Measurements from ENCODE around the gene RPS14.

The RPS14 gene

DNA sequence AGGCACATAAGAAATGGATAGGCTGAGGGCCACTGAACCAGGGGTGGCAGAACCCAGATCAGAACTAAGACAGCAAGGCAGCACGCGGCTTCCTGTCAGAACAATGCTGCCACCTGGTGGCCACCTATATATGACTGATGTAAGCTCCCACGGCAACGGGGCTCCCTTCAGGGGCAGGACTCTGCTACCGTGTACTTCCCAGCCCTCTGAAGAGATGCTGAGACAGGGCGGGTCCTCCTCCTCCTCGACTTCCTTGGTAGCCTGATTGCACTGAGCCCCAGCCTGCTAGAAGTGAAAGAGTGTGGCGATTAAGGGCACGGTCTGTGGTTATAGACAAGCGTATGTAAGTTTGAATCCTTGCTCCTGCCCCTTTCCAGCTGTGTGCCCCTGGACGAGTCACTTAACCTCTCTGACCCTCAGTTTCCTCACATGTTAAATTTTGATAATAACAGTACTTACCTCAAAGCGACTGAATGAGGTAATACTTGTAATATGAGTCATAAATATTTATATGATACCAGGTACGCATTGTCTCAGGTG lies 13.3 kb downstream of the RPS14 start:
- TF ChIP-seq EZH2phosphoT487 (IDR thresholded peaks at IDR 0.05; ENCODE audit: borderline replicate concordance), result no peak
- TF ChIP-seq, protein P1, sequence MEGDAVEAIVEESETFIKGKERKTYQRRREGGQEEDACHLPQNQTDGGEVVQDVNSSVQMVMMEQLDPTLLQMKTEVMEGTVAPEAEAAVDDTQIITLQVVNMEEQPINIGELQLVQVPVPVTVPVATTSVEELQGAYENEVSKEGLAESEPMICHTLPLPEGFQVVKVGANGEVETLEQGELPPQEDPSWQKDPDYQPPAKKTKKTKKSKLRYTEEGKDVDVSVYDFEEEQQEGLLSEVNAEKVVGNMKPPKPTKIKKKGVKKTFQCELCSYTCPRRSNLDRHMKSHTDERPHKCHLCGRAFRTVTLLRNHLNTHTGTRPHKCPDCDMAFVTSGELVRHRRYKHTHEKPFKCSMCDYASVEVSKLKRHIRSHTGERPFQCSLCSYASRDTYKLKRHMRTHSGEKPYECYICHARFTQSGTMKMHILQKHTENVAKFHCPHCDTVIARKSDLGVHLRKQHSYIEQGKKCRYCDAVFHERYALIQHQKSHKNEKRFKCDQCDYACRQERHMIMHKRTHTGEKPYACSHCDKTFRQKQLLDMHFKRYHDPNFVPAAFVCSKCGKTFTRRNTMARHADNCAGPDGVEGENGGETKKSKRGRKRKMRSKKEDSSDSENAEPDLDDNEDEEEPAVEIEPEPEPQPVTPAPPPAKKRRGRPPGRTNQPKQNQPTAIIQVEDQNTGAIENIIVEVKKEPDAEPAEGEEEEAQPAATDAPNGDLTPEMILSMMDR (conservative IDR thresholded peaks at IDR 0.05; ENCODE audit: low read length), result peak; percentile 86
- peak overlapping the region; percentile 96 for H2AFZ ChIP-seq (ENCODE audit: low read length)

DNA sequence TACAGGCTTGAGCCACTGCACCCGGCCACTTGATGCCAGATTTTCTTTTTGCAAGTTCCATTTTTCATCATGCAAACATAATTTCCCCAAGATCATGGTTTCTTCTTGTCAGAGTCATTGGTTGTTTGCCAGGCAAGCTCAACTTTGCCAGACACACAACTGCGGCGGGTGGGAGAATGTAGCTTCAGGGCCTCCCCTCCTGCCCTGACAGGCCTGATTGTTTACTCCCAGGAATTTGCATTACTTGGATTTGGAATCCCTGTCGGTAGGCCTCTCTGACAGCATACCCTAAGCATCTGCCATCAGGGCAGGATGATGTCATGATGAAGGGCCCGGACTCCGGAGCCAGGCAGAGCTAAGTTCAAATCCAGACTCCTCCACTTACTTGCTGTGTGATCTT lies 15.1 kb downstream of the RPS14 start:
- no peak overlapping the region for H2AFZ ChIP-seq (ENCODE audit: low read length)
- H3K4me2 ChIP-seq (ENCODE audit: low read depth, low read length, poor library complexity, severe bottlenecking), result no peak overlapping the region
- H3K9me2 ChIP-seq (replicated peaks; ENCODE audit: low read depth, low read length), result no peaks in the 10 kb centered on the region
- no peaks in the 10 kb centered on the region for H3K79me2 ChIP-seq (ENCODE audit: insufficient read depth, low read length)
- H4K20me1 ChIP-seq (ENCODE audit: insufficient read depth, low read length, poor library complexity, severe bottlenecking), result no peaks in the 10 kb centered on the region
- H3K36me3 ChIP-seq (ENCODE audit: insufficient read depth, low read length), result no peaks in the 10 kb centered on the region
- peaks cover 3% of the 10 kb centered on the region for H3K4me1 ChIP-seq (ENCODE audit: insufficient read depth, low read length, poor library complexity, severe bottlenecking)
- no peak overlapping the region for H3K9ac ChIP-seq (ENCODE audit: low read depth, low read length, poor library complexity, severe bottlenecking)
- TF ChIP-seq, protein P1 (conservative IDR thresholded peaks at IDR 0.05; ENCODE audit: low read length), result no peak
- no peak for TF ChIP-seq EZH2phosphoT487 (IDR thresholded peaks at IDR 0.05; ENCODE audit: borderline replicate concordance)
- no peak overlapping the region for H3K4me3 ChIP-seq (ENCODE audit: low read length, poor library complexity, severe bottlenecking)
- H3K9me3 ChIP-seq (ENCODE audit: insufficient read depth, low read depth, low read length), result no peaks in the 10 kb centered on the region
- H3K27me3 ChIP-seq (ENCODE audit: insufficient read depth, low read length, poor library complexity, severe bottlenecking), result no peaks in the 10 kb centered on the region
- no peaks in the 10 kb centered on the region for H3F3A ChIP-seq (ENCODE audit: low read depth)

More for the DNA sequence above, 13.3 kb downstream of the RPS14 start:
- no peaks in the 10 kb centered on the region for H3K27me3 ChIP-seq (ENCODE audit: insufficient read depth, low read length, poor library complexity, severe bottlenecking)
- H3K36me3 ChIP-seq (ENCODE audit: insufficient read depth, low read length), result no peaks in the 10 kb centered on the region
- peaks cover 3% of the 10 kb centered on the region for H3K4me1 ChIP-seq (ENCODE audit: insufficient read depth, low read length, poor library complexity, severe bottlenecking)
- H4K20me1 ChIP-seq (ENCODE audit: insufficient read depth, low read length, poor library complexity, severe bottlenecking), result no peaks in the 10 kb centered on the region
- H3K79me2 ChIP-seq (ENCODE audit: insufficient read depth, low read length), result no peaks in the 10 kb centered on the region
- H3K4me2 ChIP-seq (ENCODE audit: low read depth, low read length, poor library complexity, severe bottlenecking), result peak overlapping the region; percentile 8
- H3F3A ChIP-seq (ENCODE audit: low read depth), result no peaks in the 10 kb centered on the region
- H3K9me2 ChIP-seq (replicated peaks; ENCODE audit: low read depth, low read length), result no peaks in the 10 kb centered on the region
- H3K4me3 ChIP-seq (ENCODE audit: low read length, poor library complexity, severe bottlenecking), result no peak overlapping the region
- H3K9me3 ChIP-seq (ENCODE audit: insufficient read depth, low read depth, low read length), result no peaks in the 10 kb centered on the region
- H3K9ac ChIP-seq (ENCODE audit: low read depth, low read length, poor library complexity, severe bottlenecking), result no peak overlapping the region

DNA sequence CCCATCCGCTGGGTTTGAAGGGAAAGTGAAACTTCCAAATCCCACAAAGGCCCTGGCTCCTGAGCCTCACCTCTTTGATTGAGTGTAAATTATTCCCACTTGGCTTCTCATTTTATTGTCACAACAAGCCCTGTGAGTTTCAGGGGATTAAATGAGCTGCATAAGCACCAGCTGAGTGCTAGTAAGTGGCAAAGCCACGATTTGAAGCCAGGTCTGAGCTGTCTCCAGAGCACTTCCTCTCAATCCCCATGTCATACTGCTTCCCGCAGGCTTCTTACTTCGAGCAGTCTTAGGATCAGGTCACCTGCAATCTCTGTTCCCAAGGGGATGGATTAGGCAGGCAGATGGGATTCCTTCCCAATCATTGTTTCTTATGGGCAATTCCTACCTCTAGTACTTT lies 18.0 kb downstream of the RPS14 start:
- Histone ChIP-seq H3K9ac (ENCODE audit: low read depth, low read length, poor library complexity, severe bottlenecking) (no peak overlapping the region), H3K4me1 (ENCODE audit: insufficient read depth, low read length, poor library complexity, severe bottlenecking) (peaks cover 3% of the 10 kb centered on the region), H3K36me3 (ENCODE audit: insufficient read depth, low read length) (no peaks in the 10 kb centered on the region), H3K4me3 (ENCODE audit: low read length, poor library complexity, severe bottlenecking) (no peak overlapping the region), H4K20me1 (ENCODE audit: insufficient read depth, low read length, poor library complexity, severe bottlenecking) (no peaks in the 10 kb centered on the region), H3K27me3 (ENCODE audit: insufficient read depth, low read length, poor library complexity, severe bottlenecking) (no peaks in the 10 kb centered on the region), H3K4me2 (ENCODE audit: low read depth, low read length, poor library complexity, severe bottlenecking) (no peak overlapping the region), H2AFZ (ENCODE audit: low read length) (no peak overlapping the region), H3F3A (ENCODE audit: low read depth) (no peaks in the 10 kb centered on the region), H3K9me3 (ENCODE audit: insufficient read depth, low read depth, low read length) (no peaks in the 10 kb centered on the region), H3K79me2 (ENCODE audit: insufficient read depth, low read length) (no peaks in the 10 kb centered on the region), H3K9me2 (replicated peaks; ENCODE audit: low read depth, low read length) (no peaks in the 10 kb centered on the region)
- TF ChIP-seq, protein P1 (conservative IDR thresholded peaks at IDR 0.05; ENCODE audit: low read length), result no peak
- TF ChIP-seq EZH2phosphoT487 (IDR thresholded peaks at IDR 0.05; ENCODE audit: borderline replicate concordance), result no peak

Data from Loucy (cell line).